Measurements from ENCODE around the gene STX18.

GRCh38 chr4:4397441-4397819 lies 144.4 kb downstream of the STX18 start:
- TF ChIP-seq, protein P1, sequence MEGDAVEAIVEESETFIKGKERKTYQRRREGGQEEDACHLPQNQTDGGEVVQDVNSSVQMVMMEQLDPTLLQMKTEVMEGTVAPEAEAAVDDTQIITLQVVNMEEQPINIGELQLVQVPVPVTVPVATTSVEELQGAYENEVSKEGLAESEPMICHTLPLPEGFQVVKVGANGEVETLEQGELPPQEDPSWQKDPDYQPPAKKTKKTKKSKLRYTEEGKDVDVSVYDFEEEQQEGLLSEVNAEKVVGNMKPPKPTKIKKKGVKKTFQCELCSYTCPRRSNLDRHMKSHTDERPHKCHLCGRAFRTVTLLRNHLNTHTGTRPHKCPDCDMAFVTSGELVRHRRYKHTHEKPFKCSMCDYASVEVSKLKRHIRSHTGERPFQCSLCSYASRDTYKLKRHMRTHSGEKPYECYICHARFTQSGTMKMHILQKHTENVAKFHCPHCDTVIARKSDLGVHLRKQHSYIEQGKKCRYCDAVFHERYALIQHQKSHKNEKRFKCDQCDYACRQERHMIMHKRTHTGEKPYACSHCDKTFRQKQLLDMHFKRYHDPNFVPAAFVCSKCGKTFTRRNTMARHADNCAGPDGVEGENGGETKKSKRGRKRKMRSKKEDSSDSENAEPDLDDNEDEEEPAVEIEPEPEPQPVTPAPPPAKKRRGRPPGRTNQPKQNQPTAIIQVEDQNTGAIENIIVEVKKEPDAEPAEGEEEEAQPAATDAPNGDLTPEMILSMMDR (IDR thresholded peaks at IDR 0.05) = no peak
- no peak for TF ChIP-seq POLR2A (IDR thresholded peaks at IDR 0.05)
- no peak for TF ChIP-seq POLR2AphosphoS5 (IDR thresholded peaks at IDR 0.05; ENCODE audit: insufficient read depth in 1 of 2, low read depth in 1 of 2)
